GM06990 (cell line): ENCODE measurements around the gene SFRP2.

Source experiments
- DNase-seq: peaks from one replicate; pipeline ENCODE4 v3.0.0-alpha.2; 2011; ENCODE audit not compliant: insufficient read length; ENCODE audit errors: extremely low read depth
- H3K27me3 ChIP-seq: replicated peaks from 2 replicates; pipeline ENCODE4 v1.6.0; 2011; ENCODE audit warnings: low read length; ENCODE audit not compliant: control insufficient read depth, insufficient read depth
- H3K36me3 ChIP-seq: 2 replicates; pipeline ENCODE4 v1.5.1; 2011; ENCODE audit warnings: low read length; ENCODE audit not compliant: control insufficient read depth, insufficient read depth
- H3K4me3 ChIP-seq: replicated peaks from 2 replicates; pipeline ENCODE4 v1.5.1; 2011; ENCODE audit warnings: low read depth, mild to moderate bottlenecking, control low read depth, low read length
- TF ChIP-seq, protein P1 (sequence below): IDR thresholded peaks from 2 replicates; pipeline ENCODE4 v1.5.1; 2011; ENCODE audit warnings: low read length, control low read depth, mild to moderate bottlenecking, inconsistent platforms; ENCODE audit not compliant: insufficient read depth, poor library complexity, severe bottlenecking

SFRP2 gene

DNA sequence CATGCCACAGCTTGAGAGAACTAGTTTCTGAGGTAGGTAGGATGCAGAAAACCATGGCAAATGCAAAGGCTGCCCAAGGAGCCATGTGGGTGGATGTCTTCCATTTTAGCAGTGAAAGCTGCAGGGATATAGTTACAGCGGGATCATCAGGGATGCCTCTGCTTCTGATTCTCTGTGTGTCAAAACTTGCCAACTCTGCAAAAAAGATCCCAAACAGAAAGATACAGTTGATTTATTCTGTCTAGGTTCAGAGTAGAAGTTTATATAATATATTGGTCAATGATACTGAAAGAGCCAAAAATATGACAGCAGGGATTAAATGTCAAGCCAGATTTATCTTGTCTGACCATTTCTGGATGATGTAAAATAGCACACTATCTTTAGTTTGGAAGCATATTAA lies 42.4 kb upstream of the SFRP2 start:
- H3K36me3 ChIP-seq, result no peaks in the 10 kb centered on the region
- no peak for DNase-seq
- TF ChIP-seq, protein P1, sequence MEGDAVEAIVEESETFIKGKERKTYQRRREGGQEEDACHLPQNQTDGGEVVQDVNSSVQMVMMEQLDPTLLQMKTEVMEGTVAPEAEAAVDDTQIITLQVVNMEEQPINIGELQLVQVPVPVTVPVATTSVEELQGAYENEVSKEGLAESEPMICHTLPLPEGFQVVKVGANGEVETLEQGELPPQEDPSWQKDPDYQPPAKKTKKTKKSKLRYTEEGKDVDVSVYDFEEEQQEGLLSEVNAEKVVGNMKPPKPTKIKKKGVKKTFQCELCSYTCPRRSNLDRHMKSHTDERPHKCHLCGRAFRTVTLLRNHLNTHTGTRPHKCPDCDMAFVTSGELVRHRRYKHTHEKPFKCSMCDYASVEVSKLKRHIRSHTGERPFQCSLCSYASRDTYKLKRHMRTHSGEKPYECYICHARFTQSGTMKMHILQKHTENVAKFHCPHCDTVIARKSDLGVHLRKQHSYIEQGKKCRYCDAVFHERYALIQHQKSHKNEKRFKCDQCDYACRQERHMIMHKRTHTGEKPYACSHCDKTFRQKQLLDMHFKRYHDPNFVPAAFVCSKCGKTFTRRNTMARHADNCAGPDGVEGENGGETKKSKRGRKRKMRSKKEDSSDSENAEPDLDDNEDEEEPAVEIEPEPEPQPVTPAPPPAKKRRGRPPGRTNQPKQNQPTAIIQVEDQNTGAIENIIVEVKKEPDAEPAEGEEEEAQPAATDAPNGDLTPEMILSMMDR, result no peak
- no peaks in the 10 kb centered on the region; the same call in 1 of the 2 replicates for H3K27me3 ChIP-seq
- H3K4me3 ChIP-seq, result no peak overlapping the region

DNA sequence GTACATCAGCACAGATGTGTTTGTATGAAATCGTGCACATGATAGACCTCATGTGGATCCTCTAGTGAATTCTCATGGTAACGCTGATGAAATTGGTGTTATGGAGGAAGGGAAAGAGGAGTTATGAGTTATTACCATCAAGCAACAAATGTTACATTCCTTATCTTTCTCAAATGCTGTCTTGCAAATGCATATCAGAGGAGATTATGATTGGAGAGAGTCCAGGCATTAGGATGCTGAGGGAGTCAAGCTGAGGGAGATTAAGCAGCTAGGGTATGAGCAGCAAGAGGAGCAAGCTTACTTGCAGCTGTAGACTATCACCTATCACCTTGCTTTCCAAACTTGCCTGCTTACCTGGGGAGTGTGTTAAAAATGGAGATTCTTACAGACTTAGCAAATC lies 36.8 kb upstream of the SFRP2 start:
- Histone ChIP-seq H3K36me3 (no peaks in the 10 kb centered on the region), H3K27me3 (no peaks in the 10 kb centered on the region), H3K4me3 (no peak overlapping the region)
- TF ChIP-seq, protein P1, result no peak
- no peak for DNase-seq

DNA sequence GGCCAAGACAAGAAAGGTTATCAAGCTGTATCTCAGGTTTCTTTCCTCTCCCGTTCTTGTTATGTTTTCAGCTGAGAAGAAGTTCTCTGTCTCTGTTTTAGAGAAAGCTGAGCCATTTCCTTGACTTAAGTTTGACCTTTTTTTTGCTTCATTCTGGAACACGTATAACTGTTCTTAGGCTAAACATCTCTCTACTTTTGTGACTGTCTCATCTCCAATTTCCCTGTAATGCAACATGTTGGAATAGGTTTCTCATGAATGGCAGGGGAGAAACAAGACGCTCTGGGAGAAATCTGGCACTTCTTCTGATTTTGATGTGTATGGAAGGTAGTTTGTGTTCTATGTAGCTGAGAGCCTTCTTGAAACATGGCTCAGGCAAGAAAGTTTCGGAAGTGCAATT lies 36.2 kb upstream of the SFRP2 start:
- H3K4me3 ChIP-seq, result no peak overlapping the region
- TF ChIP-seq, protein P1, result no peak
- no peaks in the 10 kb centered on the region for H3K27me3 ChIP-seq
- no peaks in the 10 kb centered on the region for H3K36me3 ChIP-seq
- DNase-seq, result no peak

DNA sequence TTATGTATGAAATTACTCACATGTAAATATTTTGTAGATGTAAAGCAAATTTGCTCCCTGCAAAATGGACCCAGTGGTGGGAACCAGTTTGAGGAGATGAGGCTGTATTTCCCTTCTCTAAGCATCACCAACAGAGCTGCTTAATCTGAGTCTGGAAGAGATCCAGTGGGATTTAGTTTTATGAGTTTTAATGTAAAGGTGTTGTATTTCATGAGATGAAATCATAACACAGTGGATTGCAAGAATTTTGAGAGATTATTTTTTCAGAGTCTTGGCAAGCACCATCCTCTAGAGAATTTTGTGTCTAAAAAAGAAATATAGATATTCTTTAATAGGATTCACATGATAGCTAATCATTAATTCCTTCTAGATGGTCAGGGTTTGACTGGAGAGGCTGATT lies 35.6 kb upstream of the SFRP2 start:
- H3K4me3 ChIP-seq, result no peak overlapping the region
- no peaks in the 10 kb centered on the region for H3K27me3 ChIP-seq
- H3K36me3 ChIP-seq, result no peaks in the 10 kb centered on the region
- TF ChIP-seq, protein P1, result no peak
- no peak for DNase-seq

DNA sequence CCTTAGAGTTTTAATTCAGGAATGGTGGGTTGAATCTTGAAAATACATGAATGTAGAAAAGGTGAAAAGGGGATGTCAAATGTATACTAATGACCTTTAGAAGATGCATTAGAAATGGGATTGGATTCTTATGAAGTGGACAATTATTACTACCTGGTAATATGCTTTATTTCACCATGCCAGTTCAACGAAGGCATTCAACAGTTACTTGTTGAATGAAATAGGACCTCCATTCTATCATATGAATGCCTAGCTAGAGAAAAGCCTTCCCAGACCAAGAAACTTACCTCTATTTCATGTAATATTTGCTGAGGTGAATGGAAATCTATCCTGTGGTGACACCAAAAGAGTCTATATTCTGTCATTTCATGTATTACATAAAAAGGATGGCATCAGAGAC lies 34.6 kb upstream of the SFRP2 start:
- H3K4me3 ChIP-seq, result no peak overlapping the region
- no peaks in the 10 kb centered on the region for H3K27me3 ChIP-seq
- DNase-seq, result no peak
- TF ChIP-seq, protein P1, result no peak
- H3K36me3 ChIP-seq, result no peaks in the 10 kb centered on the region

DNA sequence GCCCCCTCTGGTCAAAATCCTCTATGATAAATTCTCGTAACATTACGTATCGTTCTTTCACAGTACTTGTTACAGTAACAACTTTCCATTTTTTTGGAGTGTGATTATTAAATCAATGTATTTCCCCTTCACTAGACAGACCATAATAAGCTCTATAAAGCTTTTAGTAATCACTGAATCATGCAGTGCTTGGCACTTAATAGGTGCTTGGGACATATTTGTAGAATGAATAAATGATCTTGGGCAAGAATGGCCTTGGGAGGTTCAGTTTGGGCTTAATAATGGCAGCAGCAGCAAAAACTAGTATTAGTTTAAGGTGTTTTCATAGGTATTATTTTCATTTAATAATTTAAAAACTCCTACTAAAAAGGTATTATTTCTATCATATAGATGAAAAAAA lies 33.4 kb upstream of the SFRP2 start:
- no peak overlapping the region for H3K4me3 ChIP-seq
- no peaks in the 10 kb centered on the region for H3K27me3 ChIP-seq
- no peaks in the 10 kb centered on the region for H3K36me3 ChIP-seq
- TF ChIP-seq, protein P1, result no peak
- no peak for DNase-seq
